HFFc6 (cell line): ENCODE measurements around the gene POLR3G. TPM values are rescaled to one million over a fixed set of nuclear protein-coding genes. Genes with fewer than 3 reads are reported as not detected.

Source experiments
- DNase-seq: peaks from one replicate; pipeline ENCODE4 v3.0.0-alpha.2; 2018
- H3K27ac Mint-ChIP-seq: 2 replicates; pipeline ENCODE4 v1.8.0; 2020; ENCODE audit warnings: mild to moderate bottlenecking, mixed read lengths
- H3K27me3 Mint-ChIP-seq: 2 replicates; pipeline ENCODE4 v1.8.0; 2021; ENCODE audit warnings: mild to moderate bottlenecking, moderate library complexity, mixed read lengths; ENCODE audit not compliant: insufficient read depth
- H3K36me3 Mint-ChIP-seq: 2 replicates; pipeline ENCODE4 v1.8.0; 2021; ENCODE audit warnings: low read depth, mixed read lengths
- H3K4me1 Mint-ChIP-seq: 2 replicates; pipeline ENCODE4 v1.8.0; 2020; ENCODE audit warnings: low read depth, mixed read lengths
- H3K4me3 Mint-ChIP-seq: 2 replicates; pipeline ENCODE4 v1.8.0; 2020; ENCODE audit warnings: mild to moderate bottlenecking, moderate library complexity, mixed read lengths
- H3K9me3 Mint-ChIP-seq: 2 replicates; pipeline ENCODE4 v1.8.0; 2020; ENCODE audit warnings: mild to moderate bottlenecking, mixed read lengths
- total RNA-seq, 6 experiments: library from RNA; stranded (reverse); fragmentation: NEBNext Ultra II Directional; extraction: Animal tissue kit (Norgen Biotek cat#: 25700); gene quantifications; 2 replicates in 1 of 6; 3 replicates in 5 of 6; pipeline ENCODE4 v1.2.3, GENCODE V29; 2021
- TF ChIP-seq, protein P1 (sequence below): fragments of 200-600 bp; sonication (generic); IDR thresholded peaks from 2 replicates; pipeline ENCODE4 v1.5.0; 2021; ENCODE audit warnings: antibody characterized with exemption, mild to moderate bottlenecking

POLR3G gene
- total RNA-seq, 6 experiments from 2014 or later = 6.7 to 17.0 (median 15.3) TPM

GRCh38 chr5:90563108-90563507 lies 88.4 kb downstream of the POLR3G start:
- Mint-ChIP-seq H3K27me3 (peaks cover 7% of the 10 kb centered on the region), H3K4me1 (no peaks in the 10 kb centered on the region), H3K36me3 (no peaks in the 10 kb centered on the region), H3K4me3 (no peak overlapping the region), H3K9me3 (no peaks in the 10 kb centered on the region), H3K27ac (no peak overlapping the region)
- no peak for DNase-seq
- TF ChIP-seq, protein P1, sequence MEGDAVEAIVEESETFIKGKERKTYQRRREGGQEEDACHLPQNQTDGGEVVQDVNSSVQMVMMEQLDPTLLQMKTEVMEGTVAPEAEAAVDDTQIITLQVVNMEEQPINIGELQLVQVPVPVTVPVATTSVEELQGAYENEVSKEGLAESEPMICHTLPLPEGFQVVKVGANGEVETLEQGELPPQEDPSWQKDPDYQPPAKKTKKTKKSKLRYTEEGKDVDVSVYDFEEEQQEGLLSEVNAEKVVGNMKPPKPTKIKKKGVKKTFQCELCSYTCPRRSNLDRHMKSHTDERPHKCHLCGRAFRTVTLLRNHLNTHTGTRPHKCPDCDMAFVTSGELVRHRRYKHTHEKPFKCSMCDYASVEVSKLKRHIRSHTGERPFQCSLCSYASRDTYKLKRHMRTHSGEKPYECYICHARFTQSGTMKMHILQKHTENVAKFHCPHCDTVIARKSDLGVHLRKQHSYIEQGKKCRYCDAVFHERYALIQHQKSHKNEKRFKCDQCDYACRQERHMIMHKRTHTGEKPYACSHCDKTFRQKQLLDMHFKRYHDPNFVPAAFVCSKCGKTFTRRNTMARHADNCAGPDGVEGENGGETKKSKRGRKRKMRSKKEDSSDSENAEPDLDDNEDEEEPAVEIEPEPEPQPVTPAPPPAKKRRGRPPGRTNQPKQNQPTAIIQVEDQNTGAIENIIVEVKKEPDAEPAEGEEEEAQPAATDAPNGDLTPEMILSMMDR = no peak

Other genes with a start within 250 kb of the POLR3G start
- 10 to 100 TPM; 19.6 to 29.3 (median 24.8) TPM for gene CETN3, start 65.1 kb upstream of the POLR3G start, total RNA-seq
- 1 to 10 TPM; 5.1 to 6.3 (median 5.6) TPM for gene MBLAC2, start 93 bp upstream of the POLR3G start, total RNA-seq
- gene LYSMD3, start 54.7 kb downstream of the POLR3G start, total RNA-seq = 10 to 100 TPM; 28.5 to 34.8 (median 31.6) TPM
- gene ADGRV1, start 83.9 kb downstream of the POLR3G start, total RNA-seq = not detected